ENCODE measurements around the gene RPL11. TPM values are rescaled to one million over a fixed set of nuclear protein-coding genes. Genes with fewer than 3 reads are reported as not detected.
"Not testable (repeated sequence)": the region's sequence is repeated elsewhere in the genome, so short reads cannot be mapped to it uniquely, and the experiment has no call there.

RPL11 gene
- total RNA-seq, 3 donors from 2014 or later = 1,397 to 1,476 (median 1,425) TPM

GRCh38 chr1:23732363-23733224 is 41.0 kb downstream of the RPL11 start:
- Mint-ChIP-seq H3K4me3 (no peak overlapping the region), H3K9me3 (no peaks in the 10 kb centered on the region), H3K27me3 (ENCODE audit: low read depth) (no peaks in the 10 kb centered on the region), H3K4me1 (ENCODE audit: low read depth) (no peaks in the 10 kb centered on the region), H3K36me3 (ENCODE audit: insufficient read depth) (peaks cover 3% of the 10 kb centered on the region)
- ATAC-seq = no peak
- no peak for DNase-seq

GRCh38 chr1:23733281-23733680 is 41.7 kb downstream of the RPL11 start:
- not testable (repeated sequence) for H3K36me3 Mint-ChIP-seq (ENCODE audit: insufficient read depth); H3K4me1 Mint-ChIP-seq (ENCODE audit: low read depth); ATAC-seq; H3K9me3 Mint-ChIP-seq; H3K27me3 Mint-ChIP-seq (ENCODE audit: low read depth); H3K4me3 Mint-ChIP-seq; DNase-seq

GRCh38 chr1:23736437-23737134 is 45.0 kb downstream of the RPL11 start:
- ATAC-seq (peak; percentile 80 to 81), DNase-seq (no peak)
- Mint-ChIP-seq H3K4me3 (no peak overlapping the region), H3K4me1 (ENCODE audit: low read depth) (no peaks in the 10 kb centered on the region), H3K27me3 (ENCODE audit: low read depth) (no peaks in the 10 kb centered on the region), H3K9me3 (no peaks in the 10 kb centered on the region), H3K36me3 (ENCODE audit: insufficient read depth) (no peaks in the 10 kb centered on the region)

GRCh38 chr1:23741609-23742008 is 50.0 kb downstream of the RPL11 start:
- peak overlapping the region; percentile 92 for H3K4me3 Mint-ChIP-seq
- ATAC-seq (no peak), DNase-seq (no peak)
- no peaks in the 10 kb centered on the region for H3K9me3 Mint-ChIP-seq
- H3K27me3 Mint-ChIP-seq (ENCODE audit: low read depth) = no peaks in the 10 kb centered on the region
- H3K4me1 Mint-ChIP-seq (ENCODE audit: low read depth) = peaks cover 29% of the 10 kb centered on the region
- H3K36me3 Mint-ChIP-seq (ENCODE audit: insufficient read depth) = peaks cover 6% of the 10 kb centered on the region

- Mint-ChIP-seq H3K27me3 (ENCODE audit: low read depth) (no peaks in the 10 kb centered on the region), H3K9me3 (no peaks in the 10 kb centered on the region), H3K4me1 (ENCODE audit: low read depth) (peaks cover 40% of the 10 kb centered on the region), H3K36me3 (ENCODE audit: insufficient read depth) (peaks cover 12% of the 10 kb centered on the region), H3K4me3 (peak overlapping the region; percentile 92)
- peak; percentile 27 for DNase-seq
- peak; percentile 51 to 53 for ATAC-seq
Observed at GRCh38 chr1:23742670-23743286, 51.2 kb downstream of the RPL11 start.

- ATAC-seq (peak; percentile 97 to 98), DNase-seq (peak; percentile 69)
- Mint-ChIP-seq H3K4me1 (ENCODE audit: low read depth) (peaks cover 48% of the 10 kb centered on the region), H3K36me3 (ENCODE audit: insufficient read depth) (peaks cover 12% of the 10 kb centered on the region), H3K27me3 (ENCODE audit: low read depth) (no peaks in the 10 kb centered on the region), H3K9me3 (no peaks in the 10 kb centered on the region), H3K4me3 (peak within 1 kb of the TSS; percentile 94)
Observed at GRCh38 chr1:23743287-23744152, 51.9 kb downstream of the RPL11 start, which contains the start of gene ELOA. TSS of gene ELOA (plus strand) at chr1:23743471. CDS start at chr1:23743504, 33 bp downstream.

GRCh38 chr1:23745515-23745914 is 53.9 kb downstream of the RPL11 start:
- Mint-ChIP-seq H3K4me1 (ENCODE audit: low read depth) (peaks cover 56% of the 10 kb centered on the region), H3K36me3 (ENCODE audit: insufficient read depth) (peaks cover 21% of the 10 kb centered on the region), H3K27me3 (ENCODE audit: low read depth) (no peaks in the 10 kb centered on the region), H3K4me3 (peak overlapping the region; percentile 94), H3K9me3 (no peaks in the 10 kb centered on the region)
- ATAC-seq = no peak
- DNase-seq = no peak

Other genes starting within 250 kb of the RPL11 start
- under 1 TPM; 0.49 to 0.90 (median 0.66) TPM for gene ASAP3, start 207.6 kb upstream of the RPL11 start, total RNA-seq
- 1 to 10 TPM; 5.5 to 9.3 (median 7.2) TPM for gene E2F2, start 160.6 kb upstream of the RPL11 start, total RNA-seq
- gene ID3, start 132.3 kb upstream of the RPL11 start, total RNA-seq = 10 to 100 TPM; 15.1 to 17.1 (median 15.1) TPM
- 10 to 100 TPM; 61.9 to 69.8 (median 67.1) TPM for gene ELOA, start 51.7 kb downstream of the RPL11 start, total RNA-seq
- gene PITHD1, start 86.6 kb downstream of the RPL11 start, total RNA-seq = 100 to 1,000 TPM; 125 to 128 (median 126) TPM
- gene LYPLA2, start 99.3 kb downstream of the RPL11 start, total RNA-seq = 100 to 1,000 TPM; 132 to 146 (median 134) TPM
- gene GALE, start 108.9 kb downstream of the RPL11 start, total RNA-seq = 10 to 100 TPM; 55.9 to 65.3 (median 62.4) TPM
- 10 to 100 TPM; 10.5 to 11.1 (median 11.0) TPM for gene HMGCL, start 133.6 kb downstream of the RPL11 start, total RNA-seq
- 1 to 10 TPM; 4.8 to 6.0 (median 5.5) TPM for gene FUCA1, start 176.5 kb downstream of the RPL11 start, total RNA-seq
- gene CNR2, start 221.6 kb downstream of the RPL11 start, total RNA-seq = under 1 TPM; 0.05 to 0.24 (median 0.10) TPM